NCI-H1436 treated with DMSO at 0.1 percent for 48 hours (cell line): ENCODE measurements around the gene NTNG1.
"Not testable (repeated sequence)": the region's sequence is repeated elsewhere in the genome, so short reads cannot be mapped to it uniquely, and the experiment has no call there.

ENCODE experiments used
- DNase-seq: peaks from one replicate; lab custom pipeline; 2025; lab: John Stamatoyannopoulos, UW

Gene NTNG1

DNA sequence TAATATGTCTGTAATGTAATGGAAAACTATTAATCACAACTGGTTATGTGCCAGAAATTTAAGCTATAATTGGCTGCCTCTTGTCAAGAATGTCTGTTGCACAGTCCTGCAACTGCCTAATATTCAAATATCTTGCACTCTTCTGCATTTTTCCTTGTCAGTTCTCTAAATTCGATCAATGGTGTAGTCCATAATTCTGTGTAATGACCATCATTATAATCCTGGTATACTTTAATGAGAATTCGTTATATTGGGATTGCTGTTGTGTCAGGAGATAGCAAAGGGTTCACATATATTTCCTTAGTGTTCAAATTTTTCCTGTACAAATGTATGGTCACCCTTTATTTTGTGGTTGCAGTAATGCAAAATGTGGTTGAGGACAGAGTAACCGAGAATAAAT is 4.8 kb downstream of the NTNG1 start:
- no peak for DNase-seq

GRCh38 chr1:107147843-107148242 is 7.0 kb downstream of the NTNG1 start:
- no peak for DNase-seq

DNA sequence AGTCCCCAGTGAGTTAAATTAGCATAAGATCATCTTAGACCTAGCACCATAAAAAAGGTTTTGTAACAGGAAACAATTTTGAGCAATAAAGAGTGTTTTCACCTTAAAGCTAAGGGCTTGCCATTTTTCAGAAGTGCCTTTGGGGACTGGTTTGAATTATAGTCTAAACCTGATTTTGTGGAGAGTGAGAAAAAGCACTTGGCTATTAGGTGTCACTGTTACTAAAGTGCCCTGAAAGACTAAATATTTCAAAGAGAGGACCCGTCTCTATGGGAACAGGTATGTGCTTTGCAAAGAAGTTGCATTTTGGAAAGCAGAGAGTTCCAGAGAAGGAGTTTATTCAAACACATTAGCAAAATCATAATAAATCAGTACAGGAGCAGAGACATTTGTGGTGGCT is 9.1 kb downstream of the NTNG1 start:
- no peak for DNase-seq

GRCh38 chr1:107151295-107151694 is 10.5 kb downstream of the NTNG1 start:
- no peak for DNase-seq

DNA sequence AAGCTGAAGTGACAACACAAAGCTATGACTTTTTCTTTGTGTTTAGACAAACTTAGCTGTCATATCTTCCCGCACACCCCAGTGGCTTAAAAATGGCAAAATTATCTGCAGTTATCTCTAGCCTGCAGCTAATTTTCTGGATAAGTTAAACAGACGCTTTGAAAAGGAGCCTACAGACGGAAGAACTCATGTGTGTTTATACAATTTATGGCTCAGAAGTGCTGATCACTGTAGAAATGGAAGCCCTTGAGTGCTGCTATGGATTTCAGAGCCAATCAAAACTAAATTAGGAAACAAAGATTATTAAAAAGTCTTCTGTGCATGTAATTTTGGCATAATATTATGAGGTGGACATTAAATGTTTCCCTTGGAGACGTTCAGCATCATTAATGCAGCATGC is 11.6 kb downstream of the NTNG1 start:
- DNase-seq: no peak

GRCh38 chr1:107153014-107153413 is 12.2 kb downstream of the NTNG1 start:
- DNase-seq: no peak

- no peak for DNase-seq
These were observed 17.7 kb downstream of the NTNG1 start for GRCh38 chr1:107158496-107158895.

DNA sequence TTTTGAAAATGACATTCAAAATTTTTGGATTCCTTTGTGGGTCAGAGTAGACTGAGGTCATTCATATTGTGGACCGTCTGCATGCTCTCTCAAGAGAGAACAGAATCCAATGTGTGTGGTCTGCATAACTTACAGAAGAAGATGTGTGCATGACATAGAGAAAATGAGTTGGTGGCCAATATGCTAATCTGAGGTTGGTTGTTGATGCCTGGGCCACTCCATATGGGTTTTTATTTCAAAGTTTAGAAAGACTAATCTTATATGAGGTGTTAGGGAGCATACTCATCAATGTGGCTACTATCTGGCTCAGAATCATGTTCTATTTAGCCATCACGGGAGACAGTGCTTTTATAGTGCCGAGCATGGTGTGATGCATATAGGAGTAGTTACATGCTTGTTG is 18.2 kb downstream of the NTNG1 start:
- DNase-seq: no peak

- no peak for DNase-seq
These were observed 21.9 kb downstream of the NTNG1 start for GRCh38 chr1:107162745-107163144.

DNA sequence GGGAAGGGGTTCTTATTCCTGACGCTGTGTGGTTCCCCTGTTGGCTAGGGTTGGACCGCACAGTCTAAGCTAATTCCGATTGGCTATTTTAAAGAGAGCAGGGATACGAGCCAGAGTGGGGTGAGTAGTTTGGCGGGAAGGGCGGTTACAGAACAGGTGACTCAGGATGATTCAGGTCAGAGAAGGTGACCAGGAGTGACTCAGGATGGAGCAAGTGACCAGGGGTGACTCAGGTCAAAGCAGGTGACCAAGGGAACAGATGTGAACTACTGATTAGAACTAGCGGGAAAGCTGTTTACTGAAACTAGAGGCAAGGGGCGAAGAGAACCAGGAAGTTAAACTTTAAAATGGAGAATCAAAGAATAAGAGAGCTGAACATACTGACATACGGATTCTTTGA is 24.1 kb downstream of the NTNG1 start:
- not testable (repeated sequence) for DNase-seq

GRCh38 chr1:107169615-107170014 is 28.8 kb downstream of the NTNG1 start:
- no peak for DNase-seq

DNA sequence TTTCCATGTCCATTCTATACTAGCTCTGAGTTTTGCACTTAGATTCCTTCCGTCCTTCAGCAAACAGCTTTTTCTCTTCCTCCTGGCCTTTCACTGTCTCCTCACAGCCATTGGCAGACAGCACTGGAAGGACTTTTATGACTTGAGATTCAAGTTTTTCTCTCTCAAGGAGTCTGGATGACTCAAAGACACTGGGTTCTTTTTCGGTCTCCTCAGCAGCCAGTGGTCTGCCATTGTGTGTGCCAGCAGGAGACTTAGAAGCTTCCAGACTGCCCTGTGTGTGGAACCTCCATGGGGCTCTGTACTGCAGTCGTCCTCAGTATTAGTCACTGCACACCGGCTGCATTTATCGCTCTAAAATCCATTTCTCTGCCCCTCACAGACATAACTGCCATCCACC is 30.5 kb downstream of the NTNG1 start:
- no peak for DNase-seq

- no peak for DNase-seq
These were observed 31.8 kb downstream of the NTNG1 start for GRCh38 chr1:107172450-107173170.

DNA sequence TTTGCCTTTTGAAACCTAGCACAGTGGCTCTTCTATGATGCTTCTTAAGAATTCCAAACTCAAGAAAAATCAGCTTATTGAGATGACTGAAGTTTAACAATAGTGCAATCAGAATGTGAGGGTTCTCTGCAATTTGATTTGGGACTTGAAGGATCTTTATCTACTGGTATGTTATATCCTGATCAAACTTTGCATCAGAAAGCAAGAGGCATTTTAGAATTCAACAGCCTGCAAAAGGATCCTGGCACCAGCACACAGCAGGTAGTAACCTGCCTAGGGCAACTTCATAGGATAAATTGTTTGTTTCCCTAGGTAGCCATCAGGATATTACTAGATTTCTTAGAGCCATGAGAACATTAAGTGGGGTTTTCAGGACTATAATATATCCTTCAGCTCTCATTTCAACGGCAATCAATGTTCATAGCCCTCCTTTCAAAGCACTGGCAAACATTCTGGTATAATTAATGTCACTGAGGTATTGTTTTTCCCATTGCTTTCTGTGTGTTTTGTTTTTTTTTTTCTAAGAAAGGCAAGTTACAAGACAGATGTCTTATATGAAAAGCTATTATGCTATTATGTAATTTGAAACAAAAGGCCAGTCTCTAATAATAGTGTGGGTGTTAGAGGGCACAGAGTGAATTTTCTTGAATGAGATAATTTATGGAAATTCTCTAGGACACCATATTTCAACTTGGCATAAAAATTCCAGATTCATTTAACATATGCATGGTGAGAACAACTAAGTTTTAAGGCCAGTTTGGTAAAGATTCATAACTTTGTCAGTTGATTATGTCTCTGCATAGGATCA is 34.5 kb downstream of the NTNG1 start:
- DNase-seq: no peak

DNA sequence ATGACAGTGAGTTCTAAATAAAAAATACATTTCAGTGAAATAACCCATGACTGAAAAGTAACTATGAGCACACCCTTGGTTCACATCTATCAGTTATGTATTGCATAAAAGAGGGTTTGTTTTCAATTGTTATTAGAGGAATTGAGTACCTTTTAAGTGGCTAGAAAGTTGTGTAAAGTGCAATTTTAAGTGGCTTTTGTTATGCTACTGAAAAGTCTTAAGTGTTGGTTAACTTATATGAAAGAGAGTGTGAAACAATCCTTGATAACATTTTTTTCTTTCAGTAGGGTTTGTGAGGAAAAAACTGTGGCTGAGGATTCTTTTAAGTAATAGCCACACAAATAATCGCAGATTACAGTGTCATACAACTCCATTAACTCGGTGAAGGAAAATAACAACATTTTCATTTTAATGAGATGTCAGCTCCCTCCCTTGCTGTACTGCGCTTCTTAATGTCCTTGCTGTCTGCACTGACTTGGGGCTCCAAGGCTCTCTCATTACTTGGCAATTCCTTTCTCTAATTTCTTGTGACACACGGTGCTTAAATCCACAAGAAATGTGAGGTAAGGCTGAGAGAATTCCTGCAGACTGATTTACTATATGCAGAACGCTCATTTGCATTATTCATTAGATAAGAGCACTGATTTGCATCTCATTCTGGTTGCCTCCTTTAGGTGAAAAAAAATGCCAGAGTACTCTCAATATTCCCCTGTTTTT is 40.6 kb downstream of the NTNG1 start:
- no peak for DNase-seq

GRCh38 chr1:107183011-107183410 is 42.2 kb downstream of the NTNG1 start:
- no peak for DNase-seq

GRCh38 chr1:107184888-107185287 is 44.0 kb downstream of the NTNG1 start:
- DNase-seq: no peak

- DNase-seq: no peak
These were observed 46.6 kb downstream of the NTNG1 start for GRCh38 chr1:107187399-107187798.

DNA sequence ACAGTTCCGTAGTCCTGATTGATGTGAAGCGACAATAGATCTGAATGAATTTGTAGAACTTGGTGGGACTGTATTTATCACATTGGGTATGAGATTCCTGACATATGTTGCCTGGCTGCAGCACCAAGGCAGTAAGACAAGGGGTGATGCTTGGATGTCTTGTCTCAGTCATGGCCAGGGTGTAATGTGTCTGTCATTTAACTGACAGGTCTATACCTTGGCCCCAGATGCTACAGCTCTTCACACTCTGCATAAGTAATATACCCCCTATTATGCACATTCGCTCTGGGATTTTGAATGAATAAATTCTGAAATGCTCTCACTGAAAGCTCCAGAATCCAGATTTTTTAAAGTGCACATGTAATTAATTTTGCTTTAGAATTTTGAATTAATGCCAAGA is 47.3 kb downstream of the NTNG1 start:
- DNase-seq: no peak

GRCh38 chr1:107194380-107194779 is 53.5 kb downstream of the NTNG1 start:
- no peak for DNase-seq

- DNase-seq: no peak
These were observed 54.6 kb downstream of the NTNG1 start for GRCh38 chr1:107195476-107195875.

DNA sequence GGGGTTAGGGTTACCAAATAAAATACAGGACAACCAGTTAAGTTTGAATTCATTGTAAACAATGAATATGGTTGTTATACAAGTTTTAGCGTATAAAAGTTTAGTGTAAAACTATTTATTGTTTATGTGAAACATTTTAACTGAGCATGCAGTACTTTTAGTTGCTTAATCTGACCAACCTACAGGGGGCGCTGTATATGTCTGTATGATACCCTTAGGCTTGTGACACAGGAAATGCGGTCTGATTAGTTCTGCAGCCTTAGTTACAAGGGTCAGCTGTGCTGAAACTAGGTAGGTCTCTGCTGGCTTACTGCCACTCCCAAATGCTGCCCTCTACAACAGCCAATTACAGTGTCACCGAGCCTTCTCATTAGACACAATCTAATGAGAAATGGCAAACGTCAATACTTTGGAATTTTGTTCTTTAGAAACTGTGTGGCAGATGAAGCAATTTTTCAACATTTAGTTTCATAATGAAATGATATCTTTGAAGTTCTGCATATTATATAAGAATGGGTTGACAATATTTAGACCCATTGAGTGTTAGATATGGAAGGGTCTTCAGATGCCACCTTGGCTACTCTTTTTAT is 56.2 kb downstream of the NTNG1 start:
- no peak for DNase-seq

DNA sequence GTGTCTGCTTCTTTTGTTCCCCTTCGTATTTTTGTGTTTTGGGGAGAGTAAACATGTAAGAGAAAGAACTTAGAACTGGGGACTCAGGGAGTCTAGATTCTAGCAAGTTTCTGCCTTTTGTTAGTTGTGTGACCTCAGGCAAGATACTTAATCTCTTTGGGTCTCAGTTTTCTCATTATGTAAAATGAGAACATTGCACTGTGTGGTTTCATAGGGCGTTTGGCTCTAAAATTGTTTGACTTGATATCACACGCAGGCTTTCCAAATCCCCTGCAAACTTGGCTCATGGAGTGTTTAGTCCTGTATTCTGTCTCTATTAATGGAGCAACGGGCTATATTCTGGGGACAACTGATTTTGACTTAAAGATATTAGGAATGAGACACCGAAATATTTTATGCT is 57.7 kb downstream of the NTNG1 start:
- DNase-seq: no peak
